Gastroesophageal sphincter (tissue), 3 donors: ENCODE data around the gene MDGA2.

ENCODE experiments used
- CTCF ChIP-seq, 4 experiments: fragments of 200-600 bp in 2 of 4; fragments of 450-650 bp in 2 of 4; sonication (generic) in 1 of 4; IDR thresholded peaks; one replicate each; pipeline ENCODE4 v1.5.1; 2017 to 2019; ENCODE audit warnings: antibody characterized with exemption in 4 of 4, mild to moderate bottlenecking in 2 of 4, moderate library complexity in 2 of 4
- EP300 ChIP-seq: sonication (generic); formaldehyde crosslinking; IDR thresholded peaks from one replicate; pipeline ENCODE4 v1.6.1; 2017; ENCODE audit warnings: antibody characterized with exemption, mild to moderate bottlenecking
- POLR2A ChIP-seq, 2 donors: fragments of 450-650 bp; IDR thresholded peaks; one replicate each; pipeline ENCODE4 v1.6.1; 2017; ENCODE audit warnings: antibody characterized with exemption in 2 of 2, mild to moderate bottlenecking in 2 of 2, moderate library complexity in 1 of 2
- POLR2AphosphoS5 ChIP-seq: sonication (generic); formaldehyde crosslinking; IDR thresholded peaks from one replicate; pipeline ENCODE4 v1.6.1; 2017; ENCODE audit warnings: antibody characterized with exemption

- TF ChIP-seq POLR2AphosphoS5 (no peak), CTCF (IDR thresholded peaks at IDR 0.05) (no peak), POLR2A (IDR thresholded peaks at IDR 0.05) (no peak), EP300 (no peak)
Measured at GRCh38 chr14:47674148-47674542, 1.3 kb downstream of the MDGA2 start.
